ENCODE results near the gene SORBS1. TPM values are rescaled to one million over a fixed set of nuclear protein-coding genes. Genes with fewer than 3 reads are reported as not detected.

The SORBS1 gene
- total and polyA plus RNA-seq, 2 of the 13 experiments (the other 11 are each of a cell fraction or from before 2014, with no cell fraction given) = 16.8 to 39.8 TPM

DNA sequence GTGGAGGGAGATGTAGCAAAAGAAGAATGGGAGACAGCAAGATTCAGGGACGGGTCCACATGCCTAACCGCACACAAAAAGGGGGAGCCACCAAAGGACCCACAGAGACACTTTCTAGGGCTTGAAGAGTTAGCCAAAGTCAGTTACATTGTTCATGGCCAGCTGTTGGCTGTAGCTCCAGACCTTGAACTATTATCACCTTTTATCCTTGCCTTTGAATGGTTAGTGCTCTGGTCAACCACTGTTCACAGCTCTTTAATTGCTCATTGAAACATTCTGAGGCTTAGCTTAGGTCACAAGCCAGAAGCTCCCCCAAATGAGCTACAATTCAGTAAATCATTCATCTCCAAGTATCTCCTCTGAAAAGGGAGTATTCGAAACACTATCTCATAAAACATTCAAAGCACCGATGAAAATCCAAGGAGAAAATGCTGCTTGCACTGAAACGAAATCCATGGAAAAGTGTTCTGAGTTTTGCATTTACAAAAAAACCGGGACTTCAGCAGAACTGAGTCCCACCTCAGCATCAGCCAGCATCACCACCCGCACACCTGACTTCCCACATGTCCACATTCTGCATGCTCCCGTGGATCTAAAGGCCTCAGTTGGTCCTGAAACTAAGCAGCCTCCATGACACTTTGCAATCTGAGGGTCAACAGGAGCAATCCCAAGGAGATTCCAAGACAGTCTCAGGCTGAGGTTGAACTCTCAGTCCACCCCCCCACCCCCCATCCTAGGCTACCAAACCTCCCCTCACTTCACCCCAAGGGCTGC is 4.0 kb downstream of the SORBS1 start:
- no peaks in the 10 kb centered on the region; the same call in 1 of the 2 replicates for H4K20me1 ChIP-seq (ENCODE audit: insufficient read depth, low read length)
- FAIRE-seq = no peak
- no peak overlapping the region for H3K27ac ChIP-seq (ENCODE audit: extremely low read length, insufficient read depth, low read length)
- in situ Hi-C loops (cut with HindIII; ENCODE audit: extremely low pct_ligation_motif_present, low pct_unique_long_range_greater_than_20kb) (loop anchor here (25.0 kb wide), 1 partner anchor 120 kb away; no protein-coding TSS in a partner anchor), intact Hi-C loops (cut with micrococcal nuclease; ENCODE audit: unreplicated experiment) (no loop called here)
- no peaks in the 10 kb centered on the region; a peak in 1 of 5 replicates for H3K27me3 ChIP-seq (ENCODE audit: control insufficient read depth in 1 of 2, insufficient read depth in 2 of 2, low read length in 2 of 2)
- no peak for DNase-seq (ENCODE audit: low spot score)
- BruUV-seq (replicated peaks) = no TSS peak
- no peak overlapping the region; a peak in 1 of 6 replicates for H3K4me3 ChIP-seq (replicated peaks in 1 of 3; ENCODE audit: insufficient read depth in 1 of 3, low read depth in 2 of 3, low read length in 3 of 3)
- H3K36me3 ChIP-seq (replicated peaks in 1 of 2; ENCODE audit: control insufficient read depth in 1 of 2, insufficient read depth in 2 of 2, low read length in 2 of 2) = peaks cover 0 to 2% of the 10 kb centered on the region in 2 experiments; a peak in 1 of 5 replicates
- ATAC-seq = no peak
- H3K9ac ChIP-seq (ENCODE audit: insufficient read depth, low read depth, low read length) = no peak overlapping the region; the same call in 1 of the 2 replicates
- peak; percentile 63 for TF ChIP-seq RARA (CRISPR knock-in tag; IDR thresholded peaks at IDR 0.05)
- no peak for TF ChIP-seq SOX13 (IDR thresholded peaks at IDR 0.05)
- peak in 1 of 2 experiments; percentile 51; a peak in 2 of 4 replicates for TF ChIP-seq SOX13 (CRISPR knock-in tag; conservative IDR thresholded peaks at IDR 0.05 in 1 of 2, IDR thresholded peaks at IDR 0.05 in 1 of 2)
- TF ChIP-seq ZNF468 (CRISPR knock-in tag; IDR thresholded peaks at IDR 0.05) = no peak
- 0 out of 2 replicates have a peak, but pooled peaks have one; percentile 34 for TF ChIP-seq BCL6 (CRISPR knock-in tag; IDR thresholded peaks at IDR 0.05)
- no peak for TF ChIP-seq ZNF10 (CRISPR knock-in tag; IDR thresholded peaks at IDR 0.05; ENCODE audit: borderline replicate concordance, low read depth)
- TF ChIP-seq NR2F6 (IDR thresholded peaks at IDR 0.05) = peak; percentile 63
- peak; percentile 32; the same call in 1 of the 2 replicates for TF ChIP-seq NR2F6 (CRISPR knock-in tag; IDR thresholded peaks at IDR 0.05)
- no peak for TF ChIP-seq HDAC6 (IDR thresholded peaks at IDR 0.05; ENCODE audit: low read depth, low read length)
- TF ChIP-seq, protein P1, sequence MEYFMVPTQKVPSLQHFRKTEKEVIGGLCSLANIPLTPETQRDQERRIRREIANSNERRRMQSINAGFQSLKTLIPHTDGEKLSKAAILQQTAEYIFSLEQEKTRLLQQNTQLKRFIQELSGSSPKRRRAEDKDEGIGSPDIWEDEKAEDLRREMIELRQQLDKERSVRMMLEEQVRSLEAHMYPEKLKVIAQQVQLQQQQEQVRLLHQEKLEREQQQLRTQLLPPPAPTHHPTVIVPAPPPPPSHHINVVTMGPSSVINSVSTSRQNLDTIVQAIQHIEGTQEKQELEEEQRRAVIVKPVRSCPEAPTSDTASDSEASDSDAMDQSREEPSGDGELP (IDR thresholded peaks at IDR 0.05; ENCODE audit: borderline replicate concordance, low read depth) = peak; percentile 14; the same call in 1 of the 2 replicates
- TF ChIP-seq TBX2 (CRISPR knock-in tag; IDR thresholded peaks at IDR 0.05; ENCODE audit: borderline replicate concordance) = peak; percentile 68; the same call in 1 of the 2 replicates
- peak; percentile 20; the same call in 1 of the 2 replicates for TF ChIP-seq HNF4A (CRISPR knock-in tag; IDR thresholded peaks at IDR 0.05)
- TF ChIP-seq NR2F1 (CRISPR knock-in tag; IDR thresholded peaks at IDR 0.05) = 0 out of 4 replicates have a peak, but pooled peaks of 1 of the 2 experiments have one; percentile 22
- TF ChIP-seq ZNF891 (CRISPR knock-in tag; IDR thresholded peaks at IDR 0.05) = no peak
- no peak overlapping the region for H2AFZ ChIP-seq (ENCODE audit: low read length)
- peak overlapping the region; percentile 99; the same call in 1 of the 2 replicates for H3K4me2 ChIP-seq (ENCODE audit: low read depth, low read length)
- WGBS (ENCODE audit: low lambda C conversion rate) = 72% methylated on average over 8 of the region's 8 CpGs
- H3K79me2 ChIP-seq (ENCODE audit: insufficient read depth, low read length) = peaks cover 75% of the 10 kb centered on the region
- no peaks in the 10 kb centered on the region for H3K9me3 ChIP-seq (ENCODE audit: low read length)
- H3K4me1 ChIP-seq (ENCODE audit: insufficient read depth, low read length) = peaks cover 86% of the 10 kb centered on the region
- POLR2A ChIA-PET = no interaction called here
- CTCF ChIA-PET (ENCODE audit: low intra/inter-chr PET ratio, low total read pairs) = no interaction called here
